ENCODE data around the gene LENG1. TPM values are rescaled to one million over a fixed set of nuclear protein-coding genes. Genes with fewer than 3 reads are reported as not detected.

Gene LENG1
- total RNA-seq, 1 donor from 2014 or later = 7.2 TPM

DNA sequence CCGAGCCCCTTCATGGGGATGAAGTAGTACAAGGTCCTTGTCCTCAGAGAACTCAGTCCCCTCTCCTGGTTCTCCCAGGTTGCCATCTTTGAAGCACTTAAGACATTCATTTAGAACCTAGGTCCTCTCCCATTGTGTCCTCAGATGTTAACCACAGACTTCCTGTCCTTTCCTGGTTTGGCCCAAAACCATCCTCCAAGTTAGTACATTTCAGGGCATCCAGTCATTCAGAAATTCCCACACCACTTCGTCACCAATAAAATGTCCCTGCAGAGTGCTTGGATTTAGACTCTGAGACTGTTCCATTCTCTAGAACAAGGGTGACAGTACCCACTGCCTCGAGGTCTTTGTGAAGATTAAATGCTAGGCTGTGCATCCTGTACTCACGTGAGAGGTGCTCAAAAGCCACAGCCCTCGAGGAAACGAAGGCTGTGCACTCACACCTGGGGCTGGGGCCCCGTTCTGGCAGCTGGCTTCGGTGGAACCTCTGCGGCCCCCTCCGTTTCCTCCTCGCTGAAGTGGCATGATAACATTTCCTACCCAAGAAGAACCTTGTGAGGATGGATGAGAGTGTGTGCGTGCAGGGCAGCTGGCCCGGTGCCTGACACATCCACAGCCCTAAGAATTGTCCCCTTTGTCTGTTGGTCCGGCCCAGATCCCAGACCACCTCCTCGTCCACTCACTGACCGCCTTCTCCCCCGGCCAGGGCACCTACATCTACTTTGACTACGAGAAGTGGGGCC, 4.7 kb downstream of the LENG1 start:
- Mint-ChIP-seq H3K36me3 (ENCODE audit: insufficient read depth) (peaks cover 21% of the 10 kb centered on the region), H3K4me1 (ENCODE audit: low read depth) (peaks cover 7% of the 10 kb centered on the region), H3K27me3 (no peaks in the 10 kb centered on the region), H3K9me3 (ENCODE audit: low read depth) (no peaks in the 10 kb centered on the region), H3K4me3 (ENCODE audit: low read depth) (no peak overlapping the region), H3K27ac (no peak overlapping the region)
- TF ChIP-seq CTCF (IDR thresholded peaks at IDR 0.05; ENCODE audit: unreplicated experiment) = no peak
- DNase-seq (ENCODE audit: low spot score, unreplicated experiment) = no peak

DNA sequence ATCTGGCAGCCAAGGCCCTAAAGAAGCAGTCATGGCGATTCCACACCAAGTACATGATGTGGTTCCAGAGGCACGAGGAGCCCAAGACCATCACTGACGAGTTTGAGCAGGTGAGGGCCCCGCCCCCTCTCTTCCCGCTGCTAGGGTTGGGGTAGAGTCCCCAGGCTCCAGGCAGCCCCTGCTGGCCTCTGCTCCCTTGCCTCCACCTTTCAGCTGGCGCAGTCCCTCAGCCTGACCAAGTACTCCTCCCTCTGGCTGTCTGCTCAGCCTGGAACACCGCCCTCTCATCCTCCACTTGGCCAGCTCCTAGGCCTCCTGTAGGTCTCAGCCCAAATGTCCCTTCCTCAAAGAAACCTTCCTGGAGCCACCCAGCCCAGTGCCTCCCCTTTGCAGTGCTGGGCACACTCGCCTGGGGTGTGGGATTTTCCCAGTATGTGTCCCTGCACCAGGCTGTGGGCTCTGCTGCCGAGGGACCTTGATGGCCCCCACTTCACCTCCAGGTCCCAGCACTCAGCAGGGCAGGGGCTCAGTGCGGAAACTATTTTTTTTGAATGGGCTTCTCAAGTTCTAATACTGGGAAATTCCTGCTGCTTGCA, 5.7 kb downstream of the LENG1 start:
- DNase-seq (ENCODE audit: low spot score, unreplicated experiment) = no peak
- peaks cover 21% of the 10 kb centered on the region for H3K36me3 Mint-ChIP-seq (ENCODE audit: insufficient read depth)
- H3K4me1 Mint-ChIP-seq (ENCODE audit: low read depth) = peaks cover 5% of the 10 kb centered on the region
- H3K9me3 Mint-ChIP-seq (ENCODE audit: low read depth) = no peaks in the 10 kb centered on the region
- no peaks in the 10 kb centered on the region for H3K27me3 Mint-ChIP-seq
- no peak for TF ChIP-seq CTCF (IDR thresholded peaks at IDR 0.05; ENCODE audit: unreplicated experiment)
- H3K27ac Mint-ChIP-seq = no peak overlapping the region
- H3K4me3 Mint-ChIP-seq (ENCODE audit: low read depth) = no peak overlapping the region

GRCh38 chr19:54152878-54153524, 6.5 kb downstream of the LENG1 start:
- no peaks in the 10 kb centered on the region for H3K27me3 Mint-ChIP-seq
- H3K9me3 Mint-ChIP-seq (ENCODE audit: low read depth) = no peaks in the 10 kb centered on the region
- peaks cover 21% of the 10 kb centered on the region for H3K36me3 Mint-ChIP-seq (ENCODE audit: insufficient read depth)
- H3K4me3 Mint-ChIP-seq (ENCODE audit: low read depth) = no peak overlapping the region
- H3K4me1 Mint-ChIP-seq (ENCODE audit: low read depth) = no peaks in the 10 kb centered on the region
- no peak for TF ChIP-seq CTCF (IDR thresholded peaks at IDR 0.05; ENCODE audit: unreplicated experiment)
- H3K27ac Mint-ChIP-seq = no peak overlapping the region
- no peak for DNase-seq (ENCODE audit: low spot score, unreplicated experiment)

DNA sequence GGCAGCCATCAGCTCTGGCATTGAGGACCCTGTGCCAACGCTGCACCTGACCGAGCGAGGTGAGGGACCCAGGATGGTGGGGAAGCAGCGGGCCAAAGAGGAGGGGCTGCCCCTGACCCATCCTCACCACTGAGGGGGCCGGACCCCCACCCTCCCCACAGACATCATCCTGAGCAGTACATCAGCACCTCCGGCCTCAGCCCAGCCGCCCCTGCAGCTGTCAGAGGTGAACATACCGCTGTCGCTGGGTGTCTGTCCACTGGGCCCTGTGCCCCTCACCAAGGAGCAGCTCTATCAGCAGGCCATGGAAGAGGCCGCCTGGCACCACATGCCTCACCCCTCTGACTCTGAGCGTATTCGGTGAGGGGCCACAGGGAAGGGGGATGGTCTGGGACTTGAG, 7.3 kb downstream of the LENG1 start:
- no peaks in the 10 kb centered on the region for H3K9me3 Mint-ChIP-seq (ENCODE audit: low read depth)
- peaks cover 21% of the 10 kb centered on the region for H3K36me3 Mint-ChIP-seq (ENCODE audit: insufficient read depth)
- no peaks in the 10 kb centered on the region for H3K4me1 Mint-ChIP-seq (ENCODE audit: low read depth)
- DNase-seq (ENCODE audit: low spot score, unreplicated experiment) = no peak
- no peaks in the 10 kb centered on the region for H3K27me3 Mint-ChIP-seq
- H3K27ac Mint-ChIP-seq = no peak overlapping the region
- no peak for TF ChIP-seq CTCF (IDR thresholded peaks at IDR 0.05; ENCODE audit: unreplicated experiment)
- H3K4me3 Mint-ChIP-seq (ENCODE audit: low read depth) = no peak overlapping the region

- H3K36me3 Mint-ChIP-seq (ENCODE audit: insufficient read depth) = peaks cover 15% of the 10 kb centered on the region
- H3K27me3 Mint-ChIP-seq = no peaks in the 10 kb centered on the region
- peak overlapping the region; percentile 13 for H3K27ac Mint-ChIP-seq
- H3K9me3 Mint-ChIP-seq (ENCODE audit: low read depth) = no peaks in the 10 kb centered on the region
- H3K4me1 Mint-ChIP-seq (ENCODE audit: low read depth) = no peaks in the 10 kb centered on the region
- DNase-seq (ENCODE audit: low spot score, unreplicated experiment) = no peak
- no peak for TF ChIP-seq CTCF (IDR thresholded peaks at IDR 0.05; ENCODE audit: unreplicated experiment)
- H3K4me3 Mint-ChIP-seq (ENCODE audit: low read depth) = no peak overlapping the region
These were observed 8.0 kb downstream of the LENG1 start for GRCh38 chr19:54151362-54152035.

All from progenitor cell of endocrine pancreas (in vitro differentiated cells).